GM21526 (cell line): ENCODE measurements around the gene TCL1A.
"Not testable (repeated sequence)": the region's sequence is repeated elsewhere in the genome, so short reads cannot be mapped to it uniquely, and the experiment has no call there.

Source experiments
- ATAC-seq: cut with Tn5 transposase; IDR thresholded peaks from one replicate; pipeline ENCODE4 v1.9.1; 2021; ENCODE audit warnings: moderate library complexity; ENCODE audit not compliant: unreplicated experiment, low FRiP score

The TCL1A gene

DNA sequence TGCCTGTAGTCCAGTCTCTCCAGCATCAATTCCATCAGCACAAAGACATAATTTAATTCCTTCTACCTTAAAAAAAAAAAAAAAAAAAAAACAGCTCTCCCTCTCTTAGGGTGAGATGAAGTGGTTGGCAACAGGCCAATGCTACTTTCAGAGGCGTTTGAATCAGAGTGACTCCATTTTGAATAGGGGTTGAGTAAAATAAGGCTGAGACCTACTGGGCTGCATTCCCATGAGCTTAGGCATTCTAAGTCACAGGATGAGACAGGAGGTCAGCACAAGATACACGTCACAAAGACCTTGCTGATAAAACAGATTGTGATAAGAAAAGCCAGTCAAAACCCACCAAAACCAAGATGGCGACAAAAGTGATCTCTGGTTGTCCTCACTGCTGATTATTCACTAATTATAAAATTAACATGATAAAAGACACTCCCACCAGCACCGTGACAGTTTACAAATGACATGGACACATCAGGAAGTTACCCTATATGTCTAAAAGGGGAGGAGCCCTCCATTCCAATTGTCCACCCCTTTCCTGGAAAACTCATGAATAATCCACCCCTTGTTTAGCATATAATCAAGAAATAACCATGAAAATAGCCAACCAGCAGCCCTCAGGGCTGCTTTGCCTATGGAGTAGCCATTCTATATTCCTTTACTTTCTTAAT, 34.6 kb downstream of the TCL1A start:
- ATAC-seq, result no peak

DNA sequence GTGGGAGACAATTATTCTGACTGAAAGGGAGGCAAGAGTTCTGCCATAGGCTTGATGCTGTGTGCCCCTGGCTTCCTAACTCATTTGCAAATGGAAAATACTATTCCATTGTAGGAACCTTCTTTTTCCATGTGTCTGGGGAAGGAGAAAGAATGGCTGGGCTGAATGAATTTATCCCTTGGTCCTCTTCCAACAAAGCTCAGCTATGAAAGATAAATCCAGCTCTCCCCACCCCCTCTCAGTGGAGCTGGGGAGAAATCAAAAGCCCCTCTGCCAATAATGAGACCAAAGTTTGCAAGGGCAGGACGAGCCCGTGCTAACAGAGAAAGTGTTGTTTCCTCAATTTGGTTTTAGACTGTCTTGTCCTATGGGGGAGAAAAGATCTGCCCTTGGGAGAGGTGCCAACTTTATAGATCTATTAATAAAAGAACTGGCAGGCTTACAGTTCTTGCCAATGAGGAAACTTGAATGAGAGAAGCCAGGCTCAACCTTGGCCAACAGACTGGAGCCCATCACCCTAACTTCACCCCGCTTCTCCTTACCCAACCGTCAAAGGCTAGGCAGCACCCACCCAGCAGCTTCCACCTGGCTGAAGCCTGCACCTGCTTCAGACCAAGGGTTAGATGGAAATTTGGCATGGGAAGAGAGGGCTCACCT, 36.6 kb downstream of the TCL1A start:
- no peak for ATAC-seq

DNA sequence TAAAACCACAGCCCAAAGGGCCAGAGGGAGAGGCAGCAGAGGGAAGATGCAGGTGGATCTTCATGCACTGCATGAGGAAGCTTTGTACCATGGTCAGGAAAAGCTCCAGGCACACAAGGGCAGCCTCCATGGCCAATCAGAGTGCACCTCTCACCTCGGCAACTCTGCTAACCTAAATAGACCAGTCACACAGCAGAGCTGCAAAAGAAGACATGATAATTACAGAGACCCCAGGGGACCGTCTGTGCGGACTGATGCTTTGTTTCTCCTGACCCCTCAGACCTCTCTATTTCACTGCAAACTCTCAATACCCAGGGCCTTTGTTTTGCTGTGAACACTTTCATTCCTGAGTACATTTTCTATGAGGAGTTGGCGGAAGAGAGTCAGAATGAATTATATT, 38.4 kb downstream of the TCL1A start:
- no peak for ATAC-seq

DNA sequence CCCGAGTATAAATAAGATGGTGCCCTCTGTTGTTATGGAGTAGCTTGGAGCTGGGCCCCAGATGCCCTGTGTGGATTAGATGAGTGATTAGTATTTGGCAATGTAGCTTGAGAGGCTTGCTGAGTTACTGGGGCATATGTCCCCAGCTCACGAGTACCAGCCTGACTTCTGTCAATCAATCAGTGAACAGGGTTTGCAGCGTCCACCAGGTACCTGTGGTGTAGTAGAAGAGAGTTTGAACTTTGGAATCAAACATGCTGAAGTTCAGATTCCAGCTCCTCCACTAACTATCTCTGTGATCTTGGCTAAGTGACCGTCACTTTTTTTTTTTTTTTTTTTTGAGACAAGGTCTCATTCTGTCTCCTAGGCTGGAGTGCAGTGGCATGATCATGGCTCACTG, 39.3 kb downstream of the TCL1A start:
- no peak for ATAC-seq

DNA sequence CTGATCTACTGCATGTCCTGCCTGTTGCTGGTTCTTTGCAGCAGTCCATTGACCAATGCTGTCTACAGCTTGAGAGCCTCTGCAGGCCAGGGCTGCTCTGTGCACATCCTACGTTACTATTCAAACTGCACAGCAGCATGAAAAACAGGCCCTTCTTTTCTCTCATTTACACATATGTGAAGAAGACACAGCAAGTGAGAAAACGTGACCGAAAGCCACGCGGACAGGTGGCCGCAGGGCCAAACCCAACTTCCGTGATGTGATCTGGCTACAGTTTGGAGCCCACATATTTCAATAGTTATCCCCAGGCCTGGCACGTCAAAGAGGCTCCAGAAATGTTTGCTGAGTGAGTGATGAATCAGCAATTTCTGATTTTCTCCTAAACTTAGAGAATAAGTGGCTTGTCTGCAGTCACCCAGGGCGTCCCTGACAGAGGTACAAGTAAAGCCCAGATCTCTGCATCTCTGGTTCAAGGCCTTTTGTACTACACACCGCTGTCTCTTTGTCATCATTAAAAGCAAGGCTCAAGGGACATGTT, 45.6 kb downstream of the TCL1A start:
- ATAC-seq, result no peak

DNA sequence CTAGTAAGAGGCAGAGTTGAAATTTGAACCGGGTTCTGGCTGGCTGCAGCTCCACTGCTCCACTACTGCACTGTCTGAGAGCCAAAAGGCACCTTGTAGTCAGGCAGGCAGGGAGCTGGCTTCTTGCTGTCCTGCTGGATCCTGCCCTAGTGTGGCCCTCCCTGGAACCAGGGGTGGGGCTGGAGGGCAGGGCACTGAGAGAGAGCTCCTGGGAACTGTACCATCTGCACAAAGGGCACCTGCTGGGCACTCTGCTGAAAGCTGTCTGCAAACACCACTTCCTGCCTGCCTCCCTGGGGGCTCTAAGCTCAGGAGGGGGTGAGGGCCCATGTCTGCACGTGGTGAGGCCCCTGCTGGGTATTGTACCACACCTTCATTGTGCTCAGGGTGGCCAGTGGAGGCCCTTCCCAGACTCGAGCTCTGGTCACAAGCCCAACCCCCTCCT, 46.7 kb downstream of the TCL1A start:
- no peak for ATAC-seq

DNA sequence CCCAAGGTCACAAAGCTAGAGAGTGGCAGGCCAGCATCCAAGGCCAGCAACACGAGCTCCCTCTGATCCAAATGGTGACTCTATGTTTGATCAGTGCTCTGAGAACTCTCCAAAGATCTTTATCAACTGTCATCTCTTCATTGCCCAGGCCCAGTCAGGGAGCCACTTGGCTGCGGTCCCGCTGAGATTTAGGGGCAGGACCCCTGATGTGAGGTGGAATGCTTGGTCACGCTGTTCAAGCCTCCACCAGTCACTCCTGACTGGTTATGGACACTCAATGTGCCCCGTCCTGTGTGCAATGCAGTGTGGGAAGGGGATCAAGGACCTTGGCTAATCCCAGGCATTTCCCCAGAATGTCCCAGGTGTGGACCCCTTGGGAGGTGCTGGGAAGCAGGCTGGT, 47.5 kb downstream of the TCL1A start:
- no peak for ATAC-seq

DNA sequence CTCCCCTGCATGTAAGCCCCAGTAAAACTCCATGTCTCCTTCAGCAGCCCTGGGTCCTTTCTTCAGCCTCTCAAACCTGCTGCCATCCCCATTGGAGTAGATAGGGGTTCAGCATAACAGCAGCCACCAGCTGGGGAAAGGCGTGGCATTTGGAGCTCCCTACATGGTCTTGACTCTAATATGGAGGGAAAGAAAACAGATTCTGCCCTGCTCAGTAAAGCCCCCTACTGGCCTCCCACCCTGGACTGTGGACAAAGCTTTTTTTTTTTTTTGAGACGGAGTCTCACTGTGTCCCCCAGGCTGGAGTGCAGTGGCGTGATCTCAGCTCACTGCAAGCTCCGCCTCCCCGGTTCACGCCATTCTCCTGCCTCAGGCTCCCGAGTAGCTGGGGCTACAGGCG, 48.4 kb downstream of the TCL1A start:
- ATAC-seq, result not testable (repeated sequence)

DNA sequence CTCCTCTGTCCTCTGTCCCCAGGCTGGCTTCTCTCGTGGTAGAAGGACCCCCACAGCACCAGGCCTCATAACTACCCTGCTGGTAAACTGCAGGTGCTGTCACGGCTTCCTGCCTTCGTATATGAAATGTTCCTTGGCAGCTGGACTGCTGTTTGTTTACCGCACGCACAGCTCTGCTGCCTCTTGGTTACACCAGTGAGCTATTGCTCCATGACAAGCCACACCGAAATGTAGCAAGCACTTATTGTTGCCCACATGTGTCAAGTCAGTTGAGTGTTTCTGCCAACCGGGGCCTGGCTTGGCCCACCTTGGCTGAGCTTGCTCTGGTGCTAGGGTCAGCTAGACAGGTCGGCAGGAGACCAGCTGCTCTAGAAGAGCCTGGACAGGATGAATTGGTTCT, 49.4 kb downstream of the TCL1A start:
- ATAC-seq, result no peak

DNA sequence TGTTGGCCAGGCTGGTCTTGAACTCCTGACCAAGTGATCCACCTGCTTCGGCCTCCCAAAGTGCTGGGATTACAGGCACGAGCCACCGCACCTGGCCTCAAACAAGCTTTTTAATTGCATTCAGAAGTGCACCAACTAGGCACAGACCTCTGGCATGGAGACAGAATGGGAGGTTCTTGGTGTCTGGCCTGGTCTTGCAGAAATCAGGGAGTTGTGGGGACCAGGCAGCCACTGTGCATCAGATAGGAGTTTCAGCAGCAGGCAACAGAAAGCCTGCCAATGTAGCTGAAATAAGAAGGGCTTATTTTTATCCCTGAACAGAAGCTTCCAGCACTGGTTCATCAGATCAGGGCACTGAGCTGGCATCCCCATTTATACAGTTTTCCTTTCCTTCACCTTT, 49.9 kb downstream of the TCL1A start:
- no peak for ATAC-seq

DNA sequence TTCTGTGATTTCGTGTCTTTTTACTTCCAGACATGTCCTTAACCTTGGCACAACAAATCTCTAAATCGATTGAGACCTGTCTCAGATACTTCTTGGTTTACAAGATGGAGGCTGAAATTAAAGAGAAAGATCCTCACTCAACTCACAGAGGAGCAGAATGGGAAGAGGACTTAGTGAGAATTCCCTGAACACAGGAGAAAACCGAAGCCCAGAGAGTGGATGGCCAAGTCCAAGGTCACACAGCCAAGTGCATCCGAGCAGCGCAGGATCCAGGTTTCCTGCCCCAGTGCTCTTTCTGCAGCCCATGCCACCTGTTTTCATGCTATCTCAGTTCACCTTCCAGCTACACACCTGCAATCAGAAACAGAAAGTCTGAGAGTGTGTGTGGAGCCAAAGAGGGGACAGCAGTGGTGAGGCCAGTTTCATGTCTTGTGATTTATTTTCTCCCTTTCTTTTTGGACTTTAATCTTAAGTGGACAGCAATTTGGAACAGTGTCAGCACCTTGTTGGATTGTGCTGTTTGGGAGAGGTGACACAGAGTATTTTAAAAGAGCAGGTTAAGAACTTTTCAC, 50.6 kb downstream of the TCL1A start:
- ATAC-seq, result peak; percentile 40

DNA sequence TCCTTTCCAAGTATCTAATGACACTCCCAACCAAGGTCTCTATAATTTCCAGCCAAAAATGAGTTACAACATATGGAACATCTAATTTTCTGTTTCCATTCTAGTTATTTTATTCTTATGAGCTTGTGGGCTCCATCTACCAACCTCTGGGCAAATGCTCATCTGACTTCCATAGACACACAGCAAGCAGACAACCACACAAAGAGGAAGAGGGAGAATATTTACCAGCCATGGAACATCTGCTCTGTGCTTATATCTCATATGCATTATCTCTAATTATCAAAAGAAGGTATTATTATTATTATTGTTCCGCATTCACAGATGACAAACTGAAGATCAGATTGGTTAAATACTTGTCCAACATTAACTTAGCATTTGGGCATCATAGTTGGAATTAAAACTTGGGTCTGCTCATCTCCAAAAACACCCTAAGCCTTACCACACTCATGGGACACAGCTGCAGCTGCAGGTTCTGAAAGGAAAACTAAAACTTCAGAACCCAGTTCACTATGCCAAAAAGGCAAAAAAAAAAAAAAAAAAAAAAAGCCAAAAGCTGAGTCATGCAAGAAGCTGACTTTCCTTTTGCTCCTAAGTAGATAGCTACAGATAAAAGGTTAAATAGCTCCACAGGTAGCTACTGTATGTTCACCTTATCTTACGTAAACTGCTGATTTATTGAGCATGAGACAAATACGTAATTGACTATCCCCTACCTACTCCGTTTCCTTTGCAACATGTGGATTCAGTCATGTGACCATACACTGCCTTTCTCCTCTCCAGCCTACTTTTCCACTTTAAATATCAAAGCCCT, 51.3 kb downstream of the TCL1A start:
- ATAC-seq, result peak; percentile 48

DNA sequence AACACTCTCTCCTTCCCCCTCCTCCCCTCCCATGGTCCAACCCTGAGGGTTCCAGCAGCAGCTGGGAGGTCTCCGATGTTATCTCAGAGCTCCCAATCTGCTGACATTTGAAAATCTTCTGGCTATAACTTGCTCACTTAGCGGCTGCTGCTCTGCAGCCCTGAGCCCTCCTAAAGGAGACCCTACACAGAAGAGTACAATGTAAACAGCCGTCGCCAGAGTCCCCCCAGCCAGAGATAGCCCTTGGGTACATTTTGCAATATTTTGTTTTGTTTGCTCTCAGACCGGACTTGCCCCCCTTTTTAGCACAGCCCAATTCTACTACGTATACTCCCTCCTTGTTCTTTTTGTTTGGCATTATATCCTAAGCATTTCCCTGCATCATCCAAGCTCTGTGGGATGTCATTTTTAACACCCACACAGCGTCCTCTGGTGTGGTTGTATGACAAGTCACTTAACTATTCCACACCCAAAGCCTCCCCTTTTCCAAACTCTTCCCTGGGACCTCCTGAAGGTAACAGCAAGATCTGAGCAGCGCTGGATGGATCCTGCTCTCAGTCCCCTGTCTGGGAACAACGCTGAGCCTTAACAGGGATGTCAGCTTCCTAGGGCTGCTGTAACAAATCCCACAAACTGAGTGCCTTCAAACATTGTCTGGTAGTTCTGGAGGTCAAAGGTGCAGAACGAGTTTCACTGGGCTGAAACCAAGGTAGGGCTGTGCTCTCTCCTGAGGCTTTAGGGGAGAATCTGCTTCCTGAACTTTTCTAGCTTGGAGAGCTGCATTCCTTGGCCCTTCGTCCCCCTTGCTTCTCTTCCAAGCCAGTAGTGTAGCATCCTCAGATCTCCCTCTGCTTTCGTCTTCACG, 53.0 kb downstream of the TCL1A start:
- no peak for ATAC-seq

DNA sequence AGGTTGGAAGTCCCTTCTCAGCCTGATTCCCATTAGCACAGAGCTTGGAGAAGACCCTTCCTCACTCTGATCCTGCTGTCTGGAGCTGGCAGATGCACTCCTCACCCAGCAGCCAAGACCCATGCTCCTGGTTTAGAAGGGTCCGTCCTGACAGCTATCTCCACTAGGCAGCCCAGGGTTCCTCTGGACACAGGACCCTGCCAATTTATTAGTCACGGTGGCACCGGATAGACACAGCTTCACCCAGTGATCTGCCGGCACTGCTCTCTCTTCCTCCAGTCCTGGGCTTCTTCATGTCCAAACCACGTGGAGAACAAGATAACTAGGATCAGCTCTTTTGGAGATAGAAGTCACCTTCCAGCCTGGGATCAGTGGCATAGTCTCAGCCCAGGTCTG, 53.9 kb downstream of the TCL1A start:
- no peak for ATAC-seq
